Activated naive CD8-positive, alpha-beta T cell treated with anti-CD3 and anti-CD28 coated beads, Interleukin-2, amount 50 U/mL, for 24 hours (primary cell): ENCODE results near the gene TEX2.

Source experiments
- ATAC-seq: fragments of 150-1000 bp; cut with Tn5 transposase; one replicate; pipeline ENCODE4 v1.10.0; 2021
- DNase-seq: peaks from one replicate; pipeline ENCODE4 v3.0.0; 2021
- H3K27ac Mint-ChIP-seq: one replicate; pipeline ENCODE4 v1.8.0; 2021; ENCODE audit warnings: mild to moderate bottlenecking, mixed read lengths
- H3K27me3 Mint-ChIP-seq: one replicate; pipeline ENCODE4 v1.8.0; 2021; ENCODE audit warnings: mixed read lengths
- H3K36me3 Mint-ChIP-seq: one replicate; pipeline ENCODE4 v1.8.0; 2021; ENCODE audit warnings: low read depth, mixed read lengths
- H3K4me1 Mint-ChIP-seq: one replicate; pipeline ENCODE4 v1.8.0; 2021; ENCODE audit warnings: mixed read lengths
- H3K4me3 Mint-ChIP-seq: one replicate; pipeline ENCODE4 v1.8.0; 2021; ENCODE audit warnings: mild to moderate bottlenecking, moderate library complexity, mixed read lengths
- H3K9me3 Mint-ChIP-seq: one replicate; pipeline ENCODE4 v1.8.0; 2021; ENCODE audit warnings: mixed read lengths

TEX2 gene

GRCh38 chr17:64263000-64263766 is at the start of gene TEX2:
Gene TEX2, minus strand, starts transcription at chr17:64263260. Its CDS starts 49,043 bp downstream, at chr17:64214217.
- H3K36me3 Mint-ChIP-seq, result no peaks in the 10 kb centered on the region
- H3K4me1 Mint-ChIP-seq, result peaks cover 40% of the 10 kb centered on the region
- DNase-seq (peak; percentile 91), ATAC-seq (peak; percentile 86)
- H3K9me3 Mint-ChIP-seq, result no peaks in the 10 kb centered on the region
- no peaks in the 10 kb centered on the region for H3K27me3 Mint-ChIP-seq
- H3K4me3 Mint-ChIP-seq, result peak within 1 kb of the TSS; percentile 91
- H3K27ac Mint-ChIP-seq, result peak within 1 kb of the TSS; percentile 87

- Mint-ChIP-seq H3K4me3 (no peak overlapping the region), H3K27me3 (no peaks in the 10 kb centered on the region), H3K9me3 (no peaks in the 10 kb centered on the region), H3K36me3 (no peaks in the 10 kb centered on the region), H3K4me1 (peaks cover 1% of the 10 kb centered on the region), H3K27ac (no peak overlapping the region)
- DNase-seq (no peak), ATAC-seq (no peak)
These were observed 46.6 kb upstream of the TEX2 start for GRCh38 chr17:64309710-64310109.

DNA sequence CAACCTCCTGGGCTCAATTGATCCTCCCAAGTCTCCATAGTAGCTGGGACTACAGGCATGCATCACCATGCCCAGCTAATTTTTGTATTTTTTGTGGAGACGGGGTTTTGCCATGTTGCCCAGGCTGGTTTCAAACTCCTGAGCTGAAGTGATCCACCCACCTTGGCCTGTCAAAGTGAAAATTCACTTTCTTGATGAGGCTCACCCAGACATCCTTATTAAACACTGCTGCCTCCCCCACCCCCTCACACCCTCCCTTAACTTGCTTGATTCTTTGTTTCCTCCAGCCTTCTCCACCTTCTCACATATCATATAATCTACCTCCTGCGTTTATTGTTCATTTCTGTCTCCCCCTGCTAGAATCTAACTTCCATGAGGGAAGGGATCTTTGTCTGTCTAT is 46.0 kb upstream of the TEX2 start:
- H3K4me3 Mint-ChIP-seq, result no peak overlapping the region
- H3K4me1 Mint-ChIP-seq, result peaks cover 1% of the 10 kb centered on the region
- H3K27ac Mint-ChIP-seq, result no peak overlapping the region
- ATAC-seq (no peak), DNase-seq (no peak)
- no peaks in the 10 kb centered on the region for H3K27me3 Mint-ChIP-seq
- no peaks in the 10 kb centered on the region for H3K9me3 Mint-ChIP-seq
- H3K36me3 Mint-ChIP-seq, result no peaks in the 10 kb centered on the region

DNA sequence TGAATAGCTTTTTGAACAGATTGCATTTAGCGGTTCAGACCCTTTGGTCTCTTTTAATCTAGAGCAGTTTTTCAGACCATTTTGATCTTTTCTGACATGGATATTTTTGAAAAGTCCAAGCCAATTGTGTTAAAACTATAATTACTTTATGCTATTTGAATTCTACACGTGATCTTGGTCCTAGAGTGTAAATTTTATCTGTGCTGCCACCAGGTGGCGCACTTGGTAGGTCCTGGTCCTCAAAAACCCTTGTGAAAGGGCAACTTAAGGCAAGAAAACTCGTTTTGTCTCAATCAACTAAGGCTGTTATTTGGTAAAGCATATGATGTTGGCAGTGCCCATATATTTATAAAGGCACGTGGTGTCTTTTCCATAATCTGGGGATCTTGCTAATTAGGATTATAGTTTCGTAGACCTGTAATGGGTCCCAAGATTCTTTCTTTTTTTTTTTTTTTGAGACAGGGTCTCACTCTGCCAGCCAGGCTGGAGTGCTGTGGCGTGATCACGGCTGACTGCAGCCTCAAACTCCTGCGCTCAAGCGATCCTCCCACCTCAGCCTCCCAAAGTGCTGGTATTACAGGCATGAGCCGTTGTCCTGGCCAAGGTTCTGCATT is 43.9 kb upstream of the TEX2 start:
- H3K27ac Mint-ChIP-seq, result no peak overlapping the region
- no peak overlapping the region for H3K4me3 Mint-ChIP-seq
- DNase-seq (peak; percentile 71), ATAC-seq (no peak)
- H3K27me3 Mint-ChIP-seq, result no peaks in the 10 kb centered on the region
- no peaks in the 10 kb centered on the region for H3K9me3 Mint-ChIP-seq
- H3K4me1 Mint-ChIP-seq, result peaks cover 1% of the 10 kb centered on the region
- H3K36me3 Mint-ChIP-seq, result no peaks in the 10 kb centered on the region

DNA sequence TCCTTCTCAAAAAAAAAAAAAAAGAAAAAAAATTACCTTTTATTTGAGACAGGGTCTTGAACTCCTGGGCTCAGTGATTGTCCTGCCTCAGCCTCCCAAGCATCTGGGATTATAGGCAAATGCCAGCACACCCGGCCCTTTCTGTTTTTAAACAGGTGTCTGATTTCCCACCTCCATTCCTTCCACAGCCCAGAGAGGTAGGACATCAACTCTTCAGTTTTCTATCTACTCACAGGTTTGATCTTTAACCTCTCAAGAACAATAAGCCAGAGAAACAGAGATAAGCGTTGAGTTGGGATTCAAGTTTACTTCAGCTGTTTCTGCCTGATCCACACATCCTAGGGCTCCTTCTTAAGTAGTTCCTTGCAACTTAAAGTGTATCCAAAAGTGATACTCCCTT is 41.5 kb upstream of the TEX2 start:
- H3K9me3 Mint-ChIP-seq, result no peaks in the 10 kb centered on the region
- no peak overlapping the region for H3K27ac Mint-ChIP-seq
- DNase-seq (no peak), ATAC-seq (no peak)
- H3K4me3 Mint-ChIP-seq, result no peak overlapping the region
- H3K36me3 Mint-ChIP-seq, result no peaks in the 10 kb centered on the region
- H3K4me1 Mint-ChIP-seq, result peaks cover 1% of the 10 kb centered on the region
- no peaks in the 10 kb centered on the region for H3K27me3 Mint-ChIP-seq

DNA sequence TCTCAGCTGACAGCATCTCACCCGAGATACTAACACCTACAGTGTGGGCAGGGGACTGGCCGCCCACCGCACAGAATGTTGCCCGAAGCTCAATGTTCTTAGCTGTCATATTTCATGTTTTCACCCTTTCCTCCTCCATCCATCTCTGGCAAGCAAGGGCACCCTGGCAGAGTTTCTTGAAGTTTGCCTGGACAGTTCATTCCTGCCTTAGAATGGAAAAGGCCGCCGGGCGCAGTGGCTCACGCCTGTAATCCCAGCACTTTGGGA is 37.6 kb upstream of the TEX2 start:
- Mint-ChIP-seq H3K9me3 (no peaks in the 10 kb centered on the region), H3K4me1 (no peaks in the 10 kb centered on the region), H3K27ac (no peak overlapping the region), H3K36me3 (no peaks in the 10 kb centered on the region), H3K27me3 (no peaks in the 10 kb centered on the region), H3K4me3 (no peak overlapping the region)
- DNase-seq (no peak), ATAC-seq (no peak)

DNA sequence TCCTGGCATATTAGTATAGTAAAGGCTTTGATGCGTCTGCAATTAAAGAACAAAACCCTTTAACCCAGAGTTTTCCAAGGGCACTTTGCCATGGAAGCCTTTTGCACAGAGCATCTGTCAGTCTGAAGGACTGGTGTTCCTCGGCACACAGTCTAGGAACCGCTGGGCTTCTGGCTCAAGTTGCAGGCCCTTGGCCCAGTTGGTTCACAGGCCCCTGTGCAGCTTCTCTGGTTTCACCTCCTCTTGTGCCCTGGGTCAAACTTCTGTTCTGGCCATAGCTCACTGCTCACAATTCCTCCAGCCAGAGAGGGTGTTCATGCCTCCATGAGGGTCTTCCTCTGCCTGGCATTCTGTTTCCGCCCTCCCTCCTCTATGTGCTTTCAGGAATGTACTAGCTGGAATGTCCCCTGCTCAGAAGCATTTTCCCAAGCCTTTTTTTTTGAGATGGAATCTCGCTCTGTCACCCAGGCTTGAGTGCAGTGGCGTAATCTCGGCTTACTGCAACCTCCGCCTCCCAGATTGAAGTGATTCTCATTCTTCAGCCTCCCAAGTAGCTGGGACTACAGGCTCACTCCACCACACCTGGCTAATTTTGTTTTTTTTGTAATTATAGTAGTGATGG is 34.5 kb upstream of the TEX2 start:
- Mint-ChIP-seq H3K4me3 (no peak overlapping the region), H3K27me3 (no peaks in the 10 kb centered on the region), H3K27ac (no peak overlapping the region), H3K4me1 (no peaks in the 10 kb centered on the region), H3K36me3 (no peaks in the 10 kb centered on the region), H3K9me3 (no peaks in the 10 kb centered on the region)
- ATAC-seq (no peak), DNase-seq (no peak)

- Mint-ChIP-seq H3K27ac (no peak overlapping the region), H3K36me3 (peaks cover 3% of the 10 kb centered on the region), H3K4me3 (no peak overlapping the region), H3K4me1 (no peaks in the 10 kb centered on the region), H3K9me3 (peaks cover 7% of the 10 kb centered on the region), H3K27me3 (no peaks in the 10 kb centered on the region)
- DNase-seq (no peak), ATAC-seq (no peak)
These were observed 33.2 kb upstream of the TEX2 start for GRCh38 chr17:64296246-64296645.

- no peak for ATAC-seq
- no peaks in the 10 kb centered on the region for H3K27me3 Mint-ChIP-seq
- H3K4me3 Mint-ChIP-seq, result no peak overlapping the region
- no peaks in the 10 kb centered on the region for H3K4me1 Mint-ChIP-seq
- H3K9me3 Mint-ChIP-seq, result peaks cover 13% of the 10 kb centered on the region
- DNase-seq, result no peak
- H3K27ac Mint-ChIP-seq, result no peak overlapping the region
- H3K36me3 Mint-ChIP-seq, result peaks cover 6% of the 10 kb centered on the region
These were observed 32.1 kb upstream of the TEX2 start for GRCh38 chr17:64295146-64295545.

GRCh38 chr17:64291268-64291851 is 28.3 kb upstream of the TEX2 start:
- no peak overlapping the region for H3K4me3 Mint-ChIP-seq
- H3K4me1 Mint-ChIP-seq, result no peaks in the 10 kb centered on the region
- no peaks in the 10 kb centered on the region for H3K27me3 Mint-ChIP-seq
- H3K27ac Mint-ChIP-seq, result no peak overlapping the region
- H3K9me3 Mint-ChIP-seq, result peaks cover 13% of the 10 kb centered on the region
- DNase-seq, result no peak
- H3K36me3 Mint-ChIP-seq, result peaks cover 6% of the 10 kb centered on the region
- ATAC-seq, result no peak

DNA sequence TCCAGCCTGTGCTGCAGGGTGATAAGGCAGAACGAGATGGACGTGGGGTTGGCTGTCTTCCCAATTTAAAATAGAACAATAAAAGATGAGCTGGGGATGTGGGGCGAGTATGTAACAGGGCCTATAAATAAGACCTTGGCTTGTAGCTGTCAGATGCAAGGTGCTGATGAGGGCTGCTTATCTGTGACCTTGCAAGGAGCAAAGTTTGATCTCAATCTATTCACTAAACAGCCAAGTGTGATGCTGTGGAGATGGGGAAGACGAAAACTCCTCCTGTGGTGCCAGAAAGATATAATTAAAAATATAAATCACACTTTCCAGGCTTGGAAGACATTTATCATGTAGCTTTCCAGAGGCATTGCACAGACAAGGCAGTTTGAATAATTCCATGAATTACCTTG is 26.7 kb upstream of the TEX2 start:
- Mint-ChIP-seq H3K9me3 (peaks cover 13% of the 10 kb centered on the region), H3K27ac (no peak overlapping the region), H3K4me3 (no peak overlapping the region)

DNA sequence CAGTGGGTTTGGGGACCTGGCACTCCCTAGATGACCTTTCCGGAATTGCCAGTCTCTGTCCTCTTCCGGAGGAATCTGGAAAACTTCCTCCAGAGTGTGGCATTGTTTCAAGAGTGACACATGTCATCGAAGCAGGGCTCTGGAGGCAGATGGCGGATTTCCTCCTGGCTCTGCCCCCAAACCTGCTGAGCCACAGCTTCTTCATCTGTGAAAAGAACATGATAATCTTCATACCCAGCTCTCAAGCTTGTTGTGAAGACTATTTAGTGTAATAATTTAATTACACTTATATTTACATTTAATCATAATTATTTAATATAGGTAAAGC is 19.7 kb upstream of the TEX2 start:
- no peaks in the 10 kb centered on the region for H3K27me3 Mint-ChIP-seq
- H3K4me3 Mint-ChIP-seq, result no peak overlapping the region
- DNase-seq (no peak), ATAC-seq (no peak)
- H3K4me1 Mint-ChIP-seq, result no peaks in the 10 kb centered on the region
- H3K36me3 Mint-ChIP-seq, result no peaks in the 10 kb centered on the region
- H3K27ac Mint-ChIP-seq, result no peak overlapping the region
- H3K9me3 Mint-ChIP-seq, result no peaks in the 10 kb centered on the region

More for the DNA sequence above, 26.7 kb upstream of the TEX2 start:
- no peaks in the 10 kb centered on the region for H3K4me1 Mint-ChIP-seq
- peaks cover 6% of the 10 kb centered on the region for H3K36me3 Mint-ChIP-seq
- no peak for DNase-seq
- no peak for ATAC-seq
- H3K27me3 Mint-ChIP-seq, result no peaks in the 10 kb centered on the region

- no peaks in the 10 kb centered on the region for H3K36me3 Mint-ChIP-seq
- no peaks in the 10 kb centered on the region for H3K27me3 Mint-ChIP-seq
- ATAC-seq (no peak), DNase-seq (peak; percentile 62)
- no peaks in the 10 kb centered on the region for H3K9me3 Mint-ChIP-seq
- no peak overlapping the region for H3K27ac Mint-ChIP-seq
- H3K4me3 Mint-ChIP-seq, result no peak overlapping the region
- no peaks in the 10 kb centered on the region for H3K4me1 Mint-ChIP-seq
These were observed 19.1 kb upstream of the TEX2 start for GRCh38 chr17:64281962-64282752.

DNA sequence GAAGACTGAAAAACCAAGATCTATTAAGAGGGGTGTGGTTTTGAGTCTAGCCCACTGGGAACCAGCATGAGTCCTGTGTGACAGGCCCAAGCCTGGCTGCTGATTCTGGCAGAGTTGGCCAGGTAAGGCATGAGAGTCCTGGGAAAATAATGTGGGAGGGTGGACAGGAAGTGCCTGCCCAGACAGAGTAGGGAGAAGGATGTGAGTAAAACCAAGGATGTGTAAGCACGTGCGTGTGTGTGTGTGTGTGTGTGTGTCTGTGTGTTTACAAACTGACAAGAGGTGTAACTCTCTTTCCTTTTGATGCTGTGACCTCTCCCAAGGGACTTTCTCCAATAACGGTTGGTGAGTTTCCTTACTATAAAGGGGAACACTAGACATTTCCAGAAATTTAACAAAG is 15.6 kb upstream of the TEX2 start:
- Mint-ChIP-seq H3K27ac (no peak overlapping the region), H3K4me3 (no peak overlapping the region), H3K27me3 (no peaks in the 10 kb centered on the region), H3K4me1 (no peaks in the 10 kb centered on the region), H3K36me3 (no peaks in the 10 kb centered on the region), H3K9me3 (no peaks in the 10 kb centered on the region)
- DNase-seq (no peak), ATAC-seq (no peak)
